H1 (cell line): ENCODE measurements around the gene COG7. TPM values are rescaled to one million over a fixed set of nuclear protein-coding genes. Genes with fewer than 3 reads are reported as not detected.

Experiments used
- CTCF ChIP-seq, 3 experiments: IDR thresholded peaks; 1 replicate in 2 of 3; 2 replicates in 1 of 3; pipeline versions ENCODE4 v1.5.1 to v1.6.1; 2011; ENCODE audit warnings: low read length in 3 of 3, mild to moderate bottlenecking in 3 of 3, inconsistent platforms in 2 of 3, low read depth in 1 of 3, moderate library complexity in 1 of 3; ENCODE audit not compliant: insufficient read depth in 1 of 3; ENCODE audit errors: control extremely low read depth in 1 of 3
- RAD21 ChIP-seq, 2 experiments: IDR thresholded peaks in 1 of 2; conservative IDR thresholded peaks in 1 of 2; 2 replicates each; pipeline ENCODE4 v1.6.1; 2011; ENCODE audit warnings: low read depth in 2 of 2, low read length in 2 of 2, improper control_type of control experiment in 1 of 2, inconsistent platforms in 1 of 2, mild to moderate bottlenecking in 1 of 2, moderate library complexity in 1 of 2
- SUZ12 ChIP-seq: fragments of 200-600 bp; sonication (generic); IDR thresholded peaks from 2 replicates; pipeline ENCODE4 v1.6.1; 2012; ENCODE audit warnings: mild to moderate bottlenecking, inconsistent platforms, low read length, moderate library complexity, mixed read lengths
- YY1 ChIP-seq: IDR thresholded peaks from 2 replicates; pipeline ENCODE4 v1.6.1; 2011; ENCODE audit warnings: low read depth, mild to moderate bottlenecking, low read length
- polyA plus RNA-seq, 7 experiments: library from polyadenylated mRNA; depleted of rRNA in 3 of 7; stranded (reverse) in 5 of 7; unstranded in 2 of 7; fragments of >200 nt in 5 of 7; fragments of 200-250 nt in 2 of 7; gene quantifications; 1 replicate in 5 of 7; 2 replicates in 1 of 7; 4 replicates in 1 of 7; pipeline versions ENCODE4 v1.2.1 to v1.2.3, GENCODE V29; 2011 to 2013; ENCODE audit warnings: missing spikeins in 2 of 7, mixed read lengths in 2 of 7
- total RNA-seq: library from RNA; stranded (reverse); fragmentation: NEBNext Ultra II Directional; extraction: Animal tissue kit (Norgen Biotek cat#: 25700); gene quantifications from 2 replicates; pipeline ENCODE4 v1.2.1, GENCODE V29; 2021

Gene COG7
- total and polyA plus RNA-seq, 2 of the 8 experiments (the other 6 are each of a cell fraction or from before 2014, with no cell fraction given), result 17.2 to 40.4 TPM

GRCh38 chr16:23371368-23371767, 81.6 kb downstream of the COG7 start (continued):
- TF ChIP-seq CTCF (IDR thresholded peaks at IDR 0.05; ENCODE audit: control extremely low read depth in 1 of 3, insufficient read depth in 1 of 3, low read depth in 1 of 3, low read length in 3 of 3) (peak; percentile 36 to 42 (median 39)), YY1 (no peak), SUZ12 (no peak), RAD21 (IDR thresholded peaks at IDR 0.05 in 1 of 2, conservative IDR thresholded peaks at IDR 0.05 in 1 of 2; ENCODE audit: low read depth in 2 of 2, low read length in 2 of 2) (peak; percentile 16 to 29; a peak in 2 of 4 replicates)
- TF ChIP-seq, all 59 proteins: peak for 2
